Measurements from ENCODE around the gene TMEM213. TPM values are rescaled to one million over a fixed set of nuclear protein-coding genes. Genes with fewer than 3 reads are reported as not detected.
A peak's percentile ranks its signal among the peaks of the same experiment; 100 is the strongest.

The TMEM213 gene
- total and polyA plus RNA-seq, 9 of the 15 experiments (the other 6 are each of a cell fraction or from before 2014, with no cell fraction given) = not detected

DNA sequence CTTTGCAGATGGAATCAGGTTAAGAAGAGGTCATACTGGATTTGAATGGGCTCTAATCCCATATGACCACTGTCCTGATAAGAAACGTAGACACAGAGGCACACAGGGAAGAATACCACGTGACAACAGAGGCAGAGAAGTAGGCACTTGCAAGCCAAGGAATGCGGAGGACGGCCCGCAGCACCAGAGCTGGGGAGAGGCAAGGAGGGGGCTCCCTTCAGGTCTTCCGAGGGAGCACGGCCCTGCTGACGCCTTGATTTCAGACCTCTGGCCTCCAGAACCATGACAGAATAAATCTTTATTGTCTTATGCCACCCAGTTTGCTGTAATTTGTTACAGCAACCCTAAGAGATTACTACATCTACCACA lies 44.7 kb upstream of the TMEM213 start:
- CTCF ChIA-PET (ENCODE audit: low intra/inter-chr PET ratio) = no interaction called here
- Histone ChIP-seq H3K4me3 (no peak overlapping the region), H3K27me3 (ENCODE audit: control insufficient read depth in 2 of 2, insufficient read depth in 2 of 2, low read length in 2 of 2) (peaks cover 68 to 70% of the 10 kb centered on the region in 2 experiments), H3K27ac (ENCODE audit: extremely low read depth, low read depth, low read length) (no peak overlapping the region), H3K9me3 (replicated peaks; ENCODE audit: control insufficient read depth, insufficient read depth, low read depth, low read length) (no peaks in the 10 kb centered on the region), H3K36me3 (ENCODE audit: control insufficient read depth, insufficient read depth, low read length) (no peaks in the 10 kb centered on the region), H4K20me1 (replicated peaks; ENCODE audit: control insufficient read depth, insufficient read depth, low read length) (0 out of 2 replicates have a peak, but pooled peaks cover 4% of the 10 kb centered on the region), H3K4me2 (ENCODE audit: insufficient read depth, low read length) (no peak overlapping the region), H3K79me2 (ENCODE audit: control insufficient read depth, insufficient read depth, low read length) (no peaks in the 10 kb centered on the region), H3K9me1 (ENCODE audit: control insufficient read depth, insufficient read depth, low read length) (peaks cover 3% of the 10 kb centered on the region), H2AFZ (ENCODE audit: low read depth, low read length) (no peak overlapping the region), H3K9ac (ENCODE audit: insufficient read depth in 1 of 2, low read depth in 2 of 2, low read length in 2 of 2) (no peak overlapping the region), H3K4me1 (replicated peaks in 1 of 2; ENCODE audit: control insufficient read depth in 2 of 2, insufficient read depth in 2 of 2, low read length in 2 of 2) (peaks cover 0 to 7% of the 10 kb centered on the region in 2 experiments; a peak in 1 of 5 replicates)
- intact Hi-C loops (cut with micrococcal nuclease) = no loop called here
- 10% methylated on average over 8 of the region's 8 CpGs for WGBS (ENCODE audit: insufficient coverage, low coverage, missing lambda C conversion rate)
- DNase-seq (ENCODE audit: extremely low read depth in 1 of 4, low spot score in 3 of 4) = no peak
- no peak for FAIRE-seq
- no peak for ATAC-seq
- in situ Hi-C loops (cut with MboI) = no loop called here
- TF ChIP-seq, protein P1, sequence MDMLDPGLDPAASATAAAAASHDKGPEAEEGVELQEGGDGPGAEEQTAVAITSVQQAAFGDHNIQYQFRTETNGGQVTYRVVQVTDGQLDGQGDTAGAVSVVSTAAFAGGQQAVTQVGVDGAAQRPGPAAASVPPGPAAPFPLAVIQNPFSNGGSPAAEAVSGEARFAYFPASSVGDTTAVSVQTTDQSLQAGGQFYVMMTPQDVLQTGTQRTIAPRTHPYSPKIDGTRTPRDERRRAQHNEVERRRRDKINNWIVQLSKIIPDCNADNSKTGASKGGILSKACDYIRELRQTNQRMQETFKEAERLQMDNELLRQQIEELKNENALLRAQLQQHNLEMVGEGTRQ (CRISPR knock-in tag; IDR thresholded peaks at IDR 0.05) = peak; percentile 30; the same call in 1 of the 2 replicates
- no peak for TF ChIP-seq HMGN3 (IDR thresholded peaks at IDR 0.05; ENCODE audit: borderline replicate concordance, extremely low read depth, insufficient read length, low read depth, low read length)
- peak; percentile 52 for TF ChIP-seq RAD51 (IDR thresholded peaks at IDR 0.05; ENCODE audit: borderline replicate concordance, low read depth)
- no peak for TF ChIP-seq ZNF785 (CRISPR knock-in tag; IDR thresholded peaks at IDR 0.05)
- TF ChIP-seq, protein P2, sequence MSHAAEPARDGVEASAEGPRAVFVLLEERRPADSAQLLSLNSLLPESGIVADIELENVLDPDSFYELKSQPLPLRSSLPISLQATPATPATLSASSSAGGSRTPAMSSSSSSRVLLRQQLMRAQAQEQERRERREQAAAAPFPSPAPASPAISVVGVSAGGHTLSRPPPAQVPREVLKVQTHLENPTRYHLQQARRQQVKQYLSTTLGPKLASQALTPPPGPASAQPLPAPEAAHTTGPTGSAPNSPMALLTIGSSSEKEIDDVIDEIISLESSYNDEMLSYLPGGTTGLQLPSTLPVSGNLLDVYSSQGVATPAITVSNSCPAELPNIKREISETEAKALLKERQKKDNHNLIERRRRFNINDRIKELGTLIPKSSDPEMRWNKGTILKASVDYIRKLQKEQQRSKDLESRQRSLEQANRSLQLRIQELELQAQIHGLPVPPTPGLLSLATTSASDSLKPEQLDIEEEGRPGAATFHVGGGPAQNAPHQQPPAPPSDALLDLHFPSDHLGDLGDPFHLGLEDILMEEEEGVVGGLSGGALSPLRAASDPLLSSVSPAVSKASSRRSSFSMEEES (CRISPR knock-in tag; IDR thresholded peaks at IDR 0.05) = peak; percentile 85
- TF ChIP-seq, protein P3, sequence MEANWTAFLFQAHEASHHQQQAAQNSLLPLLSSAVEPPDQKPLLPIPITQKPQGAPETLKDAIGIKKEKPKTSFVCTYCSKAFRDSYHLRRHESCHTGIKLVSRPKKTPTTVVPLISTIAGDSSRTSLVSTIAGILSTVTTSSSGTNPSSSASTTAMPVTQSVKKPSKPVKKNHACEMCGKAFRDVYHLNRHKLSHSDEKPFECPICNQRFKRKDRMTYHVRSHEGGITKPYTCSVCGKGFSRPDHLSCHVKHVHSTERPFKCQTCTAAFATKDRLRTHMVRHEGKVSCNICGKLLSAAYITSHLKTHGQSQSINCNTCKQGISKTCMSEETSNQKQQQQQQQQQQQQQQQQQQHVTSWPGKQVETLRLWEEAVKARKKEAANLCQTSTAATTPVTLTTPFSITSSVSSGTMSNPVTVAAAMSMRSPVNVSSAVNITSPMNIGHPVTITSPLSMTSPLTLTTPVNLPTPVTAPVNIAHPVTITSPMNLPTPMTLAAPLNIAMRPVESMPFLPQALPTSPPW (CRISPR knock-in tag; IDR thresholded peaks at IDR 0.05) = no peak
- TF ChIP-seq TCF7 (IDR thresholded peaks at IDR 0.05; ENCODE audit: borderline replicate concordance) = no peak
- TF ChIP-seq JUND (IDR thresholded peaks at IDR 0.05; ENCODE audit: borderline replicate concordance, low read depth, low read length) = no peak
- no peak for TF ChIP-seq JUND (tag; IDR thresholded peaks at IDR 0.05; ENCODE audit: borderline replicate concordance, low read depth, low read length)
- TF ChIP-seq, protein P4, sequence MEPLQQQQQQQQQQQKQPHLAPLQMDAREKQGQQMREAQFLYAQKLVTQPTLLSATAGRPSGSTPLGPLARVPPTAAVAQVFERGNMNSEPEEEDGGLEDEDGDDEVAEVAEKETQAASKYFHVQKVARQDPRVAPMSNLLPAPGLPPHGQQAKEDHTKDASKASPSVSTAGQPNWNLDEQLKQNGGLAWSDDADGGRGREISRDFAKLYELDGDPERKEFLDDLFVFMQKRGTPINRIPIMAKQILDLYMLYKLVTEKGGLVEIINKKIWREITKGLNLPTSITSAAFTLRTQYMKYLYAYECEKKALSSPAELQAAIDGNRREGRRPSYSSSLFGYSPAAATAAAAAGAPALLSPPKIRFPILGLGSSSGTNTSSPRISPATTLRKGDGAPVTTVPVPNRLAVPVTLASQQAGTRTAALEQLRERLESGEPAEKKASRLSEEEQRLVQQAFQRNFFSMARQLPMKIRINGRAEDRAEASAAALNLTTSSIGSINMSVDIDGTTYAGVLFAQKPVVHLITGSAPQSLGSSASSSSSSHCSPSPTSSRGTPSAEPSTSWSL (CRISPR knock-in tag; IDR thresholded peaks at IDR 0.05; ENCODE audit: borderline replicate concordance) = no peak
- TF ChIP-seq CBFA2T2 (conservative IDR thresholded peaks at IDR 0.05) = peak; percentile 12; the same call in 1 of the 2 replicates
- no TSS peak for BruUV-seq (replicated peaks)
- POLR2A ChIA-PET = no interaction called here
